NOMO-1 (cell line): ENCODE measurements around the gene CARMIL1.

Experiments
- DNase-seq, 2 experiments: peaks; one replicate each; lab custom pipeline; 2025; ENCODE audit not compliant: unreplicated experiment in 2 of 2; lab: John Stamatoyannopoulos, UW

CARMIL1 gene

DNA sequence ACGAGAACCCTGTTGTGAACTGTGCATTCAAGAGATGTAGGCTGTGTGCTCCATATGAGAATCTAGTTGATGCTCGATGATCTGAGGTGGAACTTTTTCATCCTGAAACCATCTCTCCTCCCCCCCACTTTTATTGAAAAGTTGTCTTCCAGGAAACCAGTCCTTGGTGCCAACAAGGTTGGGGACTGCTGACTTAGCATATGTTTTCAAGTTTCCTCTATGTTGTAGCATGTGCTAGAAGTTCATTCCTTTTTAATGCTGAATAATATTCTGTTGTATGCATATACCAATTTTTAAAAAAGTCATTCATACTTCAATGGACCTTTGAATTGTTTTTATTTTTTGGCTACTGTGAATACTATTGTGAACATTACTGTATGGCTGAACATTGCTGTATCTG lies 27.2 kb downstream of the CARMIL1 start:
- DNase-seq = no peak

DNA sequence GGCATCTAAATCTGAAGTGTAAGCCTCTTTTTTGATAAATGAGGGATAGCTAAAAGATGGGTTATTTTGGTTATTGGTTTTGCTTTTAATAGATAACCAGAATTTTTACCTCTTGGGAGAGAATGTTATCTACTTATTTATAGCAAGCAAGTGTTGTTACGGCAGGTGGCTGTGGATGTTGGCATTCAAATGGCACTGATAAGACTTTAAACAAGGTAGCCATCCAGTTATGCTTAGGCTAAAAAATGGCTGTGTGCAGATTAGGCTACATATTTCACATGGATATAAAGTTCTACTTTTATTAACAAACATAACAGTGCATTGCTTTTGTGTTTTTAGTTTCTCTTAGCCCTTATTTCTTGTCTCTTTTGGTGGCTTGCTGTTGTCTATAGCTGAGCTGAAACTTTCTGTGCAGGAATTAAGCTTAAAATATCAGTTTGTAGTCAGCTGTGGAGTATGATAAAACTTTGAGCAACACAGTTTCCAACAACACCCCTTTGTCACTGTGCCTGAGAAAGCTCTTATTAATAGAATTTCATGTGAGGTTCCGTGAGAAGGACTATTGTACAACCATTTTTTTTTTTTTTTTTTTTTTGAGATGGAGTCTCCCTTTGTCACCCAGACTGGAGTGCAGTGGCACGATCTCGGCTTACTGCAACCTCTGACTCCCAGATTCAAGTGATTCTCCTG lies 28.8 kb downstream of the CARMIL1 start:
- no peak for DNase-seq

DNA sequence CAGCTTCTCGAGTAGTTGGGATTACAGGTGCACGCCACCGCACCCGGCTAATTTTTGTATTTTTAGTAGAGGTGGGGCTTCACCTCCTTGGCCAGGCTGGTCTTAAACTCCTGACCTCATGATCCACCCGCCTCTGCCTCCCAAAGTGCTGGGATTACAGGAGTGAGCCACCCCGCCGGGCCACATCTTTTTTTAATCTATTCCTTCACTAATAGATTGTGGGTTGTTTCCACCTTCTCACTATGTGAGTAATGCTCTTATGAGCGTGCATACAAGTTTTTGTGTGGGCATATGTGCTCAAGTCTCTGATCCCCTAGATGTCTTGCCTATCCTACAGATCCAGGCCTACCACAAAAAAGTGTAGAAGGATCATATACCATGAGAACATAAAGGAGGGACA lies 30.7 kb downstream of the CARMIL1 start:
- DNase-seq = no peak

DNA sequence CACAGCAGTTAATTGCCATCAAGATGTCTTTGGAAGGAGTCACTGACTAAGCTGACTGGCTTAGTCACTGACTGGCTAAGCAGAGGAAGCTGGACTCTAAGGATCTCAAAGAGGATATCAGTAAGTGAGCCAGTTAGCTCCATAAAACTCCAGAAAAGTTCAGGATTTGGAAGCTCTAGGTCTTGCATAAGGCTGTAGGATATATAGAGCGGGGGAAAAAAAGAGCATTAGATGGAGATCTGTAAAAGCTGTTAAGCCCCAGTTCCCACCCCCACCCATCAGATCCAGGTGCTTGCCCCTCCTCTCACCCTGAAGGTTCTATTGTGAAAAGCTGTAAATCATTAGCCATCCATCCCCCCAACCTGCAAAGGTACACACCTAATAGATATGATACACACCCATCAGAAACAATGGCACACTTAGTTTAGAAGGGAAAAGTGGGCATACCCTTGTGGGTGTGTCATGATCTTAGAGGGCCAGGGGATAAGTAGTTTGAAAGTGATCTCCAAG lies 32.2 kb downstream of the CARMIL1 start:
- no peak for DNase-seq

DNA sequence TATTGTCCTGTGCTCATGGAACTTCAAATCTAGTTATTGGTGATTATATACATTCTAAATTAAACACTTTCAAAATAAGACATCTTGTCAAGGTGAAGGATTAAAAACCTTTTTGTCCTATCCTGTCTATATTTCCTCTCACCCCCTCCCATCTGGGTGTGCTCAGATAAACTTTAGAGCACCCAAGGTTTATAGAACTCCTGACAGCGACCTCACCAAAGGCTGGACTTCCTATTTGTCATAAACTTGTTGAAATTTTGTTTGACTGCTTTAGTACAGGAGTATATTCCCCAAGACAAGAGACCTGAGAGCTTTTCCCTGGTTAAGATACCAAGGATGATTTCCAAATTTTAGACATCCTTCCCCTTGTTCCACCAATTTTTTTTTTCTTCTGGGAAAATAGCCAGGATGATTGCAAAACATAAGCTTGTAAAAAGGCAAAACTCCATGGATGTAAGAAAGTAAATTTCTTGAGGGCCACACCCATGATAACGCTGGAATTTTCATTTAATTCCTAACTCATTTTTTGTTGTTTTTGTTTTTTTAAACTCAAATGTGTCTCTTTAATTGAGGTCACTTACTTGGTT lies 33.0 kb downstream of the CARMIL1 start:
- DNase-seq = no peak

DNA sequence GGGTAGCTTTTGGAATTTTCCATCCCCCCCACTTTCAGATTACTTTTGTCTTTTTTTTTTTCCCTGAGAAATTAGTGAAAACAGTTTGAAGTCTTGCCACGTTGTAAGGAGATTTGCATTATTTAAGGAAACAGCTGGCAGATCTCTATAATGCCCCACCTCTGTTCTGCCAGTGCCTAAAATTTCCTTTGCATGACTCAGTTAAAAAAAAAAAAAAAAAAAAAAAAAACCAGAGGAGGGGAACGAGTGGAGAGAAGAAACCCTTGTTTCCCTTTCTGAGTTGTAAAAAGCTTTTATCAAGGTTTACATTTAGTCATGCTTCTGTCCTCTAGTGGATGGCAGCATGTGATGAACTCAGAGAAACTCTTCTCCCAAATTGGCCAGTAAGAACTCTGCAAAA lies 33.5 kb downstream of the CARMIL1 start:
- peak in 1 of 2 experiments; percentile 16 for DNase-seq

DNA sequence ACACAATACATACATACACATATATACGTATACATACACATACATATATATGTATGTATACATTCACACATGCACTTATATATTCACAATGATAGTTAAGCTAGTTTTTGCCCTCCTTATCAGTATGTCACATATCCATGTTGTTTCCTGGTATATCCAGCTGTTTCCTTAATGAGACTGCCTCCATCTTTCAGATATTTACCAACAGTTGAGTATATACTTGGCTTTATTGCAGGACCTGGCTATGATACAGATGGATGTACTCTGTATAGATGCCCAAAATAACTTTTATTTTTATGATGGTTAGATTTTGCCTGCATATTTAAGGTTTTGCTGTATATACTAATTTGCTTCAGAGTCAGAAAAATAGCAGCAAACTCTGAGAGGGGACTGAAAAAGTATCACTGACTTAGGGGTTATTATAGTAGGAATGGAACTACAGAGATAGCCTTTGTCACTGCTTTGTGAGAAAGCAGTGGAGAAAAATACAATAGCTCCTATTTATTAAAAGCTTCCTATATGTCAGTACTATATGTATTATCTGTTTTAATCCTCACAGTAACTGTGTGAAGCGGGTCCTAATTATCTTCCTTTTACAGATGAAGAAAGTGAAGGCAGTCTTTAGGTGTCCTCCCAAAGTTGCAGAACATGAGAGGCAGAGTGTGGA lies 35.5 kb downstream of the CARMIL1 start:
- no peak for DNase-seq

DNA sequence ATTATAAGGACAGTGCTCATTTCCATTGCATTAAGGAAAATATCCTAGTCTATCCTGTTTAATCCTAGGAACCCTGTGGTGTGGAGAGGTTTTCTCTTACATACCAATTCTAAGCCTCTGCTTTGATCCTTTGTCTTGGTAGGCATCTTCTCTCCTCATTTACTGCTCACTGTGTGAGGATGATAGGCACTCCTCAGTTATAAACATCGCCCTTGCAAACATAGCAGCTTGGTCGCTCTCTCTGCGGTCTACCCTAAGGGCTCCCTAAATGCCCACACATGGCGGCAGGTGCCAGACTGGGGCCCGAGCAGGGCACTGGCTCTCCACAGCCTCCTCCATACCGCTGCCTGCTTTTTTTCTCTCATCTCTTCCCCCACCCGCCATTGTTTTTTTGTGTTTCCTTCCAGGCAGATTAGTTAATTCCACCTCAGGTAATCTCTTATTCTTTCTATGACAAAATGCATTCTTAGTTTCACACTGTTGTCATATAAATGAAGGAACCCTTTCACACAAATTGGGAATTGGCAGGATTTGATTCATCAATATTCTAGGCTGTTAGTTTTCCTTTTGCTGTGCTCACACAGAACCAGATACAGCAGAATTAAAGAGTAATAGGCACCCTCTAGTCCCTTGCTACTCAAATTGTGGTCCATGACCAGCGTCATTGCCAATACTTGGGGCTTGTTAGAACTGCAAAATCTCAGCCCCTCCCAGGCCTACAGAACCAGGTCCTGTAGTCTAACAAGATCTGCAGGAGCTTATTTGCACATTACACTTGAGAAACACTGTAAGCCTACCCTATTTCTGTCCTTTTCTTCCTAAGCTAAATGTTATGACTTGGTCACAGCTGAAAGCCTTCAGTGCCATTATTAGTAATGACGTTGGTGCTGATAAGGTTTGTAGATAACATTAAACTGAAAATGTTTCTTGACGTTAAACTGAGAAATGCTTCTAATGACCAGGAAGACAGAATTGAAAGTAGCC lies 36.3 kb downstream of the CARMIL1 start:
- no peak for DNase-seq

DNA sequence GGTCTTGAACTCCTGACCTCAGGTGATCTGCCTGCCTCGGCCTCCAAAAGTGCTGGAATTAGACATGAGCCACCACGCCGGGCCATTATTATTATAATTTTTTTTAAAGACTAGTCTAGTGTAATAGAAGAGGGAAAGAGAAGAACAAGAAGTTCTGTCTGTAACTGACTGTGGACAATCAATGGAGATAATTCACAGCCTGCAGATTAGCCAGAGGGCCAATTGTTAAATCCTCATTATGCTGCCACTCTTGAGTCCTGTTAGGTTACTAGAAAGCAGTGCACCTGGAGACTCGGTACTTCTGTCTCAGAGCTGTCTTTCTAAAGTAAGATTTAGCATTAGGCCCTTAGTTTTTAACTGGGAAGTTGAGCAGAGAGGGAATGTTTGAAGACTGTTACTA lies 37.5 kb downstream of the CARMIL1 start:
- no peak for DNase-seq

DNA sequence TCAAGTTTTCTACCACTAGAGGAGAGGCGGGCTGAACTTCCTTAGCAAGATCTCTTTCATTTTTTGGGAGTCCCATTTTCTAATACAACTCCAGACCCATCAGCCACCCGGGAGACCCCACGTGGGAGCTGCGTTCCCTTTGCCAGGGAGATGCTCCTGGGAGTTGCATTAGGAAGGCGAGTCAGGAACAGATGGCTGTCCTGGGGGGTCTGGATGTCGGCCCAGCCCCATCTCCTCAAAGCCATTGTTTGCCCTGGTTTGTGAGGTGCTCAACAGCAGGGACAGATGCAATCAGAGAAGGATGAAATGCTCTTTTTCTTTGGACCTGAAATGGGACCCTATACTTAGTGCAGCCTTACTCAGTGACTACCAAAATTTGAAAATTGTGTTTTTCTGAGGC lies 39.4 kb downstream of the CARMIL1 start:
- no peak for DNase-seq

DNA sequence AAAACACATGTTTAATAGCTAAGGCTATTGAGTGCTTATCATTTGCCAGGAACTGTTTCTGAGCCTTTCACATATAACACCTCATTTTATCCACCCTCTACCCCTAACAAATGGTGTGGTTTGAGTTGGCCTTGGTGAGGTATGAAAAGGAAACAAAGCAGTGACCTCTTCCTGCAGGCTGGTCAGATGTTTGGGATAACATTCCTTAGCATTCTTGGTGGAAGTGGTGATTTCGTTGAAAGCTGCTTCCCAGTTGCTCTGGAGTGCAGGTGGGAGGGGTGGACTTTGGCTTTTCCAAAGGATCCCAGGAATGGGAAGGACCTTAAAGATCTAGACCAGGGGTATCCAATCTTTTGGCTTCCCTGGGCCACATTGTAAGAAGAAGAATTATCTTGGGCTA lies 41.3 kb downstream of the CARMIL1 start:
- no peak for DNase-seq

DNA sequence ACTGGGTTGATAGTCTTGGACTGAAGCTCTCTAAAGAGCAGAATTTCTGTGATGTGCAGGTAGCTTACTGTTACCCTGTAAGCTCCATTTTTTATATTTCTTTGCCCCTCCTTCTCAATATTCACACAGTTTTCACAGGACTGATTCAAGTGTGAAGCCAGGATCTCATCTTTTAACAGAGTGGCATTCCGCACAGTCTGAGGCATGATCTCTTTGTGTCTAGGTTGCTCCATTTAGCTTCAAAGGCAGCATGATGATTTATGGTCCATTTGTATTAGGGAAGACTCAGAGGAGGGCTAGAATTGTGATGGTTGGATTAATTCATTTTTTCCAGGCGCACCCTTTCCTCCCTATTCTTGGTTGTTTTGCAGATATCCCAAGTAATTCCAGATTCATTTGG lies 43.5 kb downstream of the CARMIL1 start:
- DNase-seq = no peak

DNA sequence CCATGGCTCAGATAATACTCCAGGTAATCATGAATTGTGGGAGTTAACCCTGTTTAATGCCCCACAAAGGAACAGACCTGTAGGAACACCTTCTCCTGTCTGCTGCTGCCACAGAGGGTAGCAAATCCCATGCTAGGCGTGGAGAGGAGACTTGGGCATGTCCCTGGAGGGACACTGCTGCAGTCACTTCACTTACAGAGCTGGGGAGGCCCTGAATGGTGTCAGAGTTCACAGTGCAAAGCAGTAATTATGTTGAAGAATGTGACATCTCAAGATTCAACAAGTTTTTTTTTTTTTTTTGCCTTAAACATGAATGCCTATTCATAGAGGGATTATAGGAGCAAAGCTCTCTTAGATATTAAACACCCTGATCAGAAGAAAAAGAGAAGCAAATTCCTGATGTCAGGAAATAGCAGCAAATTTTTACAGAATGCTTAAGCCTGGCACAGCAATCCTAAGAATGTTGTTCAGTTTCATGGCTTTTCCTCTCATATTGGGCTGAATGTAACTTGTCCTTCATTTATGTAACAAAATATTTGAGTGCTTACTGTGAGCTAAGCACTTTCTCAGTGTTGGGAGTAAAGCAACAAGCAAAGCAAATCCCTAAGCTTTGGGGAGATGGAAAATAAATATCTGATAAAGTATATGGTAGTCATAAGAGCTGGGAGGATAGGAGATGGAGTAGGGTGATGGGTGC lies 45.0 kb downstream of the CARMIL1 start:
- no peak for DNase-seq

DNA sequence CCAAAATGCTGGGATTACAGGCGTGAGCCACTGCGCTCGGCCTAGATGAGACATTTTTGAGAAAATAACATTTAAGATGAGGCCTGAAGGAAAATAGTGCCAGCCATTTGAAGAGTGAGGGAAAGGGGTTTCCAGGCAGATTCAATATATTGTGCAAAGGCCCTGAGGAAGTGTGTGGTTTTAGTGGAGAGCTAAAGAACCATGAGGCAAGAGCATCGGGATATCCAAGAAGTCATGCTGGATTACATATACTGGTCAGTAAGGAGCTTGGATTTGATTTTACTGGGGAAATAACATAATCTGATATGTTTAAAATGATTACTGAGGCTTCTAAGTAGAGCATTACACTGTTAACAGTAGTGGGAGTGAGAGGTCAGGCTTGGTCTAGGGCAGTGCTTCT lies 47.0 kb downstream of the CARMIL1 start:
- no peak for DNase-seq

DNA sequence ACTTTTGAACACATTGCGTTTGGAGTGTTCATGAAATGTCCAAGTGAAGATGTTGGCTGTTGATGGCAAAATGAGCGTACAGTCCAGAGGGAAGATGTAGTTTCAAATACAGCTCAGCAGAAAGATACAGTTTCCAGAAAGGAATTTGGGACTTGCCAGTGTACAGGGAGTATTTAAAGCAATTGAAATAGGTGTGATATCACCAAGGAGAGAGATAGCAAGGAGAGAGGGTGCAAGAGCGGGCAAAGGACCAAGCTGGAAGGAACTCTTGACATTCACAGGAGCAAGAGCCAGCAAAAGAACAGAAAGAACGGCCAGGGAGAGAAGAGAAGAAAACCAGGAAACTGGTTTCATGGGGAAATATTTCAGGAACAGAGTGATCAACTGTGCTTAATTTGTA lies 47.8 kb downstream of the CARMIL1 start:
- no peak for DNase-seq

DNA sequence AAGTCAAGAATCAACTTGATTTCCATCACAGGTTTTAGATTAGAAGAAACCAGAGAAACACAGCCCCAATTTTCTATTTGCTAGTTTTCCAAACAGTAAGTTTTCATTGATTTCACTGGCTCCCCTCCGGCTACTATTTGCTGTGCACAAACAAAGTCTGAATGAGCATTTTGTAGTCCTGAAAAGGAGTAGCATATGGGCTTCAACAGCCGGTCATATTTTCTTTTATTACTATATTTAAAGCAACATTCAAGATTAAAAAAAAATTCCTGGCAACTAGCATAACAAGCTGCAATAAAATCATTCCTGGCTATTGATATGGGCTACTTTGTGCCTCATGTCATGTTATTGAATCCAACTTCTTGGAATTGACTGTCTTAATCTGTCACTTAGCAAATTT lies 48.3 kb downstream of the CARMIL1 start:
- no peak for DNase-seq

DNA sequence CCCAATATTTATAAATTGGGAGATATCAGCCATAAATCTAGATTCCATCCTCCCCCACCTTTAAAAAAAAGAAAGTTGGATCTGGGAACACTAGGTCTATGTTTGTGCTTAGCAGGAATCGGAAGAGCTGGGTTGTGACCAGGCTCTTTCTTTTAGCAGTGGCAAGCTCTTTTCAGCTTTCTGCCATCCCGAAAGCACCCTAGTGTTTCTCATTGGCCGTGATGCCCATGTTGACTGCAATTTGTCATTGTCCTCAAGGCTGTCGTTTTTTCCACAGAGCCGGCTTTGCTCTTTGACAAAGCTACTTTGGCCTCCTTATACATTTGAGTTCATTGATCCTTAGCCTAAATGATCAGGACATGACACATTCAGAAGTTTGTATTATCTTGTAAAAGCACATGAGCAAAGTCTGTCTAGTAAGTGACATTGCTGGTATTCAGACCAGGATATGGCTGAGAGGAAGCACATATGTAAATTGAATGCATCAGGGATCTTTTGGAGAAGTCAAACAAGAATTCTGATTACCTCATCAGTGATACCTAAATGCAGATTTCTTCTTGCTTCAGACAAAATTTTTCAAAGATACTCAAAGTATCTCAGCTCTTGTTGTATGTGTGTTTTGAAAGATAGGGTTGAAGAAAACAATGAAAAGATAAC lies 50.1 kb downstream of the CARMIL1 start:
- no peak for DNase-seq

DNA sequence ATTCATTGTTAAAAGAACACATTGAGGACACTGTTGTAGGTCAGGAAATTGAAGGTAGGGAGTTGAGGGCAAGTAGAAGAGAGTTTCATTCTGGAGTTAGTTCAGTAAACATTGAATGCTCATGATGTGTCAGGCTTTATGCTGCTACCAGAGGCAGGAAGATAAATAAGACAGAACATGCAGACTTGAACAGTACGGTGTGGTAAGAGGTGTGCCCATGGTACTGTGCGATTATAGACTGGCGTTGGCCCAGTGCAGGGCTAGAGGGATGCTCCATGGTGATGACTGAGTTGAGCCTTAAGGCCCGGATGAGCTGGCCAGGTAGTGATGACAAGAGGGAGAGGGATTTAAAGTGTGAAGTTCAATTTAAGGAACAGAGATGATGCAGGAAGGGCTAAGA lies 50.8 kb downstream of the CARMIL1 start:
- no peak for DNase-seq

DNA sequence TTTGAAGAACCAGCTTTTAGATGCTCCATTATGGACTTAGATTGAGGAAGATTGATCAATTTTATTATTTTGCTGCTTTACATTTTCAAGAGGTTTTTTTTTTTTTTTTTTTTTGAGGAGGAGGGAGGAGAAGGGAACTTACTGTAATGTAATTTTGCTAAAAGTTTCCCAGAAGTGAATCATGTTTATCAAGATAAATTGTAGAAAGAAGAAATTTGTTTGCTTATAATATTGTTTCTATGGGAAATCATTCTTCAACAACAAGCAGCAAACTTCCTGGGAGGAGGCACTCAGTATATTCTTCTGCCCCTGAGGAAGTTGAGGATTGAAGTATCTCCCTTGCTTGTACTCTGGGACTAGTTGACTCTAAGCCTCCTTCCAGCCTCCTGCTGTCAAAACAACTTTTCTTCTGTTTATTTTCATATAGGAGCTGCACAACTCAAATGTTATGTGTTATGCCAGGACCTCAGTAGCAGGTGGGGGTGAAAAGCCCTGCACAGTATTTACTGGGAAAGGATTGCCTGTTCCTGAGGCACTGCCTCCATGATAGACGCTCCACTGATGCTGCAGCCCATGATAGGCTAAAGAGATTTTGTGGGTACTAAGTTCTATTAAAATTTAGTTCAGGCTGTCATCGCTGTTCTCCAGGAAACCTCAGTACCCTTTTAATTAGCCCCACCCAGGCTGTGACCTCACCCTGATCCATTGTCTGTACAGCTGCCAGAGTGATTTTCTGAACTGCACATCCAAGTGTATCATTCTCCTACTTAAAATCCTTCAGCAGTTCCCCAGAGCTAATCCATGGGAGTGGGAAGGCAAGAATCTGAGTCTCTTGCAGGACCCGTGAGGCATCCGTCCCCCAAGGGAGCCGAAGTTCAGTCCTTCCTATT lies 51.9 kb downstream of the CARMIL1 start:
- DNase-seq = no peak
